Panc1 (cell line): ENCODE results near the gene CIB1. TPM values are rescaled to one million over a fixed set of nuclear protein-coding genes. Genes with fewer than 3 reads are reported as not detected.

ENCODE experiments used
- ATAC-seq: fragments of 200-7000 bp; cut with Tn5 transposase; 2 replicates; pipeline ENCODE4 v1.9.1; 2020; ENCODE audit warnings: mild to moderate bottlenecking, moderate library complexity
- BruUV-seq: library from RNA; stranded (reverse); fragments of 400-500 nt; replicated peaks from 2 replicates; lab custom pipeline; 2021; lab: Mats Ljungman, UMichigan
- CTCF ChIA-PET: fragments of 300-600 bp; sonication (Branson Sonifier 250); formaldehyde crosslinking; loops from one replicate; lab custom pipeline; 2022; ENCODE audit warnings: antibody characterized with exemption; lab: Charles Lee
- POLR2A ChIA-PET: fragments of 300-600 bp; sonication (Branson Sonifier 250); formaldehyde crosslinking; loops from one replicate; lab custom pipeline; 2022; ENCODE audit warnings: antibody characterized with exemption; lab: Charles Lee
- DNase-seq: peaks from one replicate; pipeline ENCODE4 v3.0.0-alpha.2; 2010; ENCODE audit warnings: low read depth, low spot score
- H3K27ac ChIP-seq: 2 replicates; pipeline ENCODE4 v1.5.1; 2011; ENCODE audit warnings: mild to moderate bottlenecking, low read length, inconsistent platforms
- H3K27me3 ChIP-seq: fragments of 200-500 bp; sonication (Bioruptor generic); 2 replicates; pipeline ENCODE4 v1.6.0; 2014; ENCODE audit warnings: low read length, inconsistent platforms; ENCODE audit not compliant: control insufficient read depth, insufficient read depth
- H3K36me3 ChIP-seq: fragments of 200-500 bp; sonication (Bioruptor generic); 2 replicates; pipeline ENCODE4 v1.5.1; 2014; ENCODE audit warnings: inconsistent platforms, mild to moderate bottlenecking, low read length, moderate library complexity; ENCODE audit not compliant: control insufficient read depth, insufficient read depth
- H3K4me1 ChIP-seq: 2 replicates; pipeline ENCODE4 v1.5.1; 2011; ENCODE audit warnings: inconsistent platforms, mild to moderate bottlenecking, low read length, moderate library complexity; ENCODE audit not compliant: control insufficient read depth, insufficient read depth
- H3K4me3 ChIP-seq, 2 experiments: 2 replicates each; pipeline ENCODE4 v1.5.1; 2011 to 2012; ENCODE audit warnings: low read depth in 2 of 2, low read length in 2 of 2, mild to moderate bottlenecking in 2 of 2, inconsistent platforms in 1 of 2, moderate library complexity in 1 of 2
- H3K9me3 ChIP-seq: fragments of 200-500 bp; sonication (Bioruptor generic); 2 replicates; pipeline ENCODE4 v1.5.1; 2014; ENCODE audit warnings: low read depth, mild to moderate bottlenecking, inconsistent platforms, low read length, moderate library complexity; ENCODE audit not compliant: control insufficient read depth, insufficient read depth
- CTCF ChIP-seq: fragments of 450-650 bp; IDR thresholded peaks from 2 replicates; pipeline ENCODE4 v1.5.1; 2017; ENCODE audit warnings: mild to moderate bottlenecking
- POLR2AphosphoS5 ChIP-seq: IDR thresholded peaks from 2 replicates; pipeline ENCODE4 v1.6.1; 2012; ENCODE audit warnings: mild to moderate bottlenecking, low read depth, low read length, moderate library complexity
- REST ChIP-seq, 2 experiments: IDR thresholded peaks; 2 replicates each; pipeline ENCODE4 v1.6.1; 2011 to 2012; ENCODE audit warnings: low read depth in 2 of 2, control low read depth in 1 of 2, low read length in 1 of 2, mild to moderate bottlenecking in 1 of 2, moderate library complexity in 1 of 2; ENCODE audit not compliant: insufficient read depth in 1 of 2
- SIN3A ChIP-seq: IDR thresholded peaks from 2 replicates; pipeline ENCODE4 v1.6.1; 2012; ENCODE audit warnings: low read depth, mild to moderate bottlenecking, low read length, moderate library complexity, borderline replicate concordance; ENCODE audit not compliant: insufficient read depth
- TCF7L2 ChIP-seq: IDR thresholded peaks from 2 replicates; pipeline ENCODE4 v1.6.1; 2011; ENCODE audit warnings: mild to moderate bottlenecking, low read depth, low read length, inconsistent platforms
- in situ Hi-C: cut with HindIII; loops from 2 replicates; pipeline ENCODE4 v1.10.0; 2016; ENCODE audit warnings: low sequenced_read_pairs, low pct_unique_long_range_greater_than_20kb
- intact Hi-C: fragments of 100-400 bp; cut with micrococcal nuclease; formaldehyde crosslinking; loops from one replicate; pipeline ENCODE4 v1.10.0; 2022; ENCODE audit not compliant: unreplicated experiment
- total RNA-seq: library from RNA; stranded (reverse); gene quantifications from one replicate; pipeline ENCODE4 v1.2.1, GENCODE V29; 2021; ENCODE audit not compliant: unreplicated experiment

Gene CIB1
- total RNA-seq, 1 experiment from 2014 or later, result 193 TPM

- in situ Hi-C loops, result no loop called here
- Histone ChIP-seq H3K4me1 (peaks cover 98% of the 10 kb centered on the region), H3K9me3 (no peaks in the 10 kb centered on the region), H3K27ac (peak overlapping the region; percentile 99), H3K4me3 (no peak overlapping the region), H3K27me3 (no peaks in the 10 kb centered on the region), H3K36me3 (peaks cover 32% of the 10 kb centered on the region)
- ChIA-PET CTCF (interaction anchor here (0.7 kb wide), 1 partner anchor 177 kb away, joined by 4 read pairs; no protein-coding TSS in a partner anchor), POLR2A (no interaction called here)
- intact Hi-C loops, result no loop called here
- ATAC-seq, result no peak
- no peak for DNase-seq
- TF ChIP-seq POLR2AphosphoS5 (peak; percentile 63; the same call in 1 of the 2 replicates), SIN3A (no peak), TCF7L2 (no peak), REST (IDR thresholded peaks at IDR 0.05; ENCODE audit: insufficient read depth in 1 of 2, low read depth in 2 of 2, low read length in 1 of 2) (no peak), CTCF (no peak)
- no TSS peak for BruUV-seq
Measured at GRCh38 chr15:90222547-90222946, 11.2 kb downstream of the CIB1 start.

GRCh38 chr15:90221246-90221900, 12.4 kb downstream of the CIB1 start:
- H3K36me3 ChIP-seq, result peaks cover 34% of the 10 kb centered on the region
- no peaks in the 10 kb centered on the region for H3K27me3 ChIP-seq
- in situ Hi-C loops, result no loop called here
- peak overlapping the region; percentile 99 for H3K27ac ChIP-seq
- DNase-seq (no peak), ATAC-seq (peak; percentile 64)
- TF ChIP-seq POLR2AphosphoS5, result peak; percentile 54; the same call in 1 of the 2 replicates
- no peak; the same call in 1 of the 2 replicates for TF ChIP-seq CTCF
- TF ChIP-seq SIN3A, result no peak
- no peak for TF ChIP-seq REST (IDR thresholded peaks at IDR 0.05; ENCODE audit: insufficient read depth in 1 of 2, low read depth in 2 of 2, low read length in 1 of 2)
- TF ChIP-seq TCF7L2, result no peak
- ChIA-PET POLR2A (interaction anchor here (0.6 to 1.1 kb wide), 3 partner anchors 37 to 78 kb away, joined by 3 to 12 read pairs (median 5); no protein-coding TSS in a partner anchor), CTCF (interaction anchor here (0.6 to 1.2 kb wide), 9 partner anchors 9 to 323 kb away, joined by 3 to 5 read pairs (median 3); partner anchors contain the start of genes SEMA4B and TTLL13)
- intact Hi-C loops, result no loop called here
- no peak overlapping the region for H3K4me3 ChIP-seq
- BruUV-seq, result no TSS peak
- peaks cover 96% of the 10 kb centered on the region for H3K4me1 ChIP-seq
- H3K9me3 ChIP-seq, result no peaks in the 10 kb centered on the region
